ENCODE results near the gene MYH11.
"Not testable (repeated sequence)": the region's sequence is repeated elsewhere in the genome, so short reads cannot be mapped to it uniquely, and the experiment has no call there.

The MYH11 gene

DNA sequence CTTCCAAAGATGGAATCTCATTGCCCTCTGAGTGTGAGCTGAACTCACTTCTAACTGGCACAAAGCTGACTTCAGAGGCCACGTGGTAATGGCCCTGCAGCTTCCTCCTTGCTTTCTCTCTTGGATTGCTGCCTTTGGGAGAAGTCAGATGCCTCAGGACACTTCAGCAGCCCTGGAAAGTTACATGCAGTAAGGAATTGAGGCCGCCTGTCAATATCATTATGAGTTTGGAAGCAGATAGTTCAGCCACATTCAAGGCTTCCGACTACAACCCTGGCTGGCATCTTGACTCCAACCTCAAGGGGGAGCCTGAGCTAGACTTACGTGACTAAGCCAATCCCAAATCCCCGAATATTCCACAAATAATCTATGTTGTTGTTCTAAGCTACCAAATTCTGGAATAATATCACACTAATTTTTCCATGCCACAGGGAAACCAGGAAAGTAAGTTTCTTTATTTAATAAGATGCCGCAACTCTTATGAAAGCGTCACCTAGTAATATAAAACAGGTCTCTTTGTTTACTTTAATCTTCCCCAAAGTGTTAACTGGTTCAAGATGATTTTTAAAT lies 18.0 kb upstream of the MYH11 start:
- DNase-seq: no peak

DNA sequence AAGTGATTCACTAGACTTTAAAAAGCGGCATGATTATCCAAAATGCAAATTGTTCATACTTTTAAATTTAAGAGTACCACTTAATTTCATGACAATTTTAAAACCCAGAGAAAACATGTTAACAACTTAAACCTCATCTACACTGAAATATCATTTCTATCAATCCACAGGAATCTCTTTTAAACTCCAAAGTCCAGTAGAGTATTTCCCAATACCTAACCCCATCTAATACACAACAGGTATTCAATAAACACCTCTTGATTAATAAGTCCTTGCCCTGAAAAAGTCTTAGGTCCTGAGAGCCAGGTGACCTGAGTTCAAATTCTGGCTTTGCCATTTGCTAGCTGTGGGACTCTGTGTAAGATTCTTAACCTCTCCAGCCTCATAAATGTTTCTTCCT lies 16.9 kb upstream of the MYH11 start:
- no peak for DNase-seq

DNA sequence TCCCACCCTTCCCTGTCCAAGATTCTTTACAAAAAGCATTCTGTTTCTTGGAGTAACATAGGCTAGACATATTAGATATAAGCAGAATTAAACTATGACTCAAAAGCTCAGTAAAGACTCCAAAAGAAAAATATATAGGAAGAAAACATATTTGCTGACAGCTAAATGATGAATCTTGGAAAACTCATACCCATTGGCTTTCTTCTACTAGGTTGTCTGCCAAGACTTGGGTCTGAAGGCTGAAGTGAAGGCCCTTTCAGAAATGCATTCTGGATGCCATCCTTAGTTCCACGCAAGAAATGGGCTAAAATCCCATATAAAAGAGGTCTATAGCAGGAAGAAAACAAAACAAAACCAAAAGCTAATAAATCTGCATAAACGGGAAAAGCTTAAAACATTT lies 16.5 kb upstream of the MYH11 start:
- DNase-seq: no peak

DNA sequence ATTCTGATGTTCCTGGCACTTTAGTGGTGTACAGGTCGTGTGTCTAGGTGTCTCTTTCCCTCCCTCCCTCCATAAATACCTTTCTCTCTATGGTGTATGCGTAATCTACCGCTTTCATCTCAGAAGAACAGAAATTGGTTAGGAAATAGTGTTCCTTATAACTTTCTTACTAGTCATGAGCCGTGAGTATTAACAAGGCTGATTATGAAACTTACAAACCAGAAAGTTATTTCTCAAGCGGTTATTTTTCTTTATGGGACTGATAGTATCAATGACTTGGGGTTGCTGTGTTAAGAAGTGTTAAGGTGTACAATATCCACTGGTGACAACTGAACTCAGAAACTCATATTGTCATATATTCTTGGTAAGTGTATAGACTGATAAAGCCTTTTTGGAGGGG lies 13.2 kb upstream of the MYH11 start:
- DNase-seq: peak; percentile 8

DNA sequence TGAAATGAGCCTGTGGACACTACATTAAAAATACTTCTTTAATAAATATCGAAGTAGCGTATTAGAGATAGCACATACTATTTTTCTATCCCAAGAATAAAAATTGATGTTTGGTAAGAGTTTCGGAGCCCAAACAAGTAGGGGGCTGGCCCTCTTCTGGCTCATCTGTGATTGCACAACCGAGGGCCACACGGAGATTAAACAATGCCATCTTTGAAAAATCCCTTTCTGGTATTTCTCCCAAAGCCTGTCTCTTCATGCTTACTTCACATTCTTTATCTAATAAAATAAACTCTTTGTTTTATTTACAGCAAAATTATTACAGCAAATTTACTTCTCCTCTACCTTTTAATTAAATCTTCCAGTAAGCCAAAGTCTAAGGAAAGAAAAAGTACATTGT lies 9.6 kb upstream of the MYH11 start:
- no peak for DNase-seq

DNA sequence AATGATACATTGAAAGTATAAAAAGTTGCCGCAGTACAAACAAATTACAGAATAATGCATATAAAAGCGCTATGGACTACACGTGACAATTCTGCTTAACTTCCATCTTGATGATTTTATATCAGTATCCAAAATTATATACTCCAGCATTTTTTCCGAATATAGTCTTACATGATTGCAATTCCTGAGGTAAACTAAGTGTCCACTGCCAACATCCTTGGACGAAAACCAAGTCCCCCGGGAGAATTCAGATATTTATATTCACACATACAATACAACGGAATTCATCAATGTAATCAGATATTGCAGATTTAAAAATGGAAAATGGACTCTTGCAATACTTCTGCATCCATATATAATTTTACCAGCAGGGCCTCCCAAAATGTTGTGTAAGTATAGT lies 8.9 kb upstream of the MYH11 start:
- no peak for DNase-seq

DNA sequence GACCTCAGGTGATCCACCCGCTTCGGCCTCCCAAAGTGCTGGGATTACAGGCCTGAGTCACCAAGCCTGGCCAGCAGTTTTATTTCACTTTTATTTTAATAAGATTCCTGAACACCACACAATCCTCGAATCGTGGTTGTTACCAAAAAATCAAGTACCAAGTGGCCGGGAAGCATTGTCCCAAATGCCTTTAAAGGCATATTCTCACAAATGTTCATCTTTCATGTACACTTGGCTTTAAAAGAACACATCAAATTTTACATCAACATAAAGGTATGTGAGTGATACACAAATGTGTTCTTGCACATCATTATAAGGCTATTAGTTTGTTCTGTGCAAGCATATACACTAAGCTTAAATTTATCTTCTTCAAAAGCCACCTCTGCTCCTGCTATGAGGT lies 8.1 kb upstream of the MYH11 start:
- DNase-seq: no peak

DNA sequence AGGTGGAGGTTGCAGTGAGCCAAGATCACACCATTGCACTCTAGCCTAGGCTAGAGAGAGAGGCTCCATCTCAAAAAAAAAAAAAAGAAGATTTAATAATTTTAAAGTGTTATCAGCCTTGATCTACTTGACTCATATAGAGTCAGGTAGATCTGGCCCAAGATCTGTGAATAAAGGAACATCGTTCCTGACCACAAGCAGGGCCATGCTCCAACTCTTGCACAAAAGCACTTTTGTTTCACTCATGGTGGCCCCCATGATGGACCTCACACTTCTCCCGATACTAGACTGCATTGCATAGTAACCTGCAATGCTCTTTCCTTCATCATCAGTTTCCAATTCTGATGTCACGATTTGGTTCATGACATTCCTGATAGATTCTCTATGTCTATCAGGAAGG lies 5.2 kb upstream of the MYH11 start:
- DNase-seq: no peak

DNA sequence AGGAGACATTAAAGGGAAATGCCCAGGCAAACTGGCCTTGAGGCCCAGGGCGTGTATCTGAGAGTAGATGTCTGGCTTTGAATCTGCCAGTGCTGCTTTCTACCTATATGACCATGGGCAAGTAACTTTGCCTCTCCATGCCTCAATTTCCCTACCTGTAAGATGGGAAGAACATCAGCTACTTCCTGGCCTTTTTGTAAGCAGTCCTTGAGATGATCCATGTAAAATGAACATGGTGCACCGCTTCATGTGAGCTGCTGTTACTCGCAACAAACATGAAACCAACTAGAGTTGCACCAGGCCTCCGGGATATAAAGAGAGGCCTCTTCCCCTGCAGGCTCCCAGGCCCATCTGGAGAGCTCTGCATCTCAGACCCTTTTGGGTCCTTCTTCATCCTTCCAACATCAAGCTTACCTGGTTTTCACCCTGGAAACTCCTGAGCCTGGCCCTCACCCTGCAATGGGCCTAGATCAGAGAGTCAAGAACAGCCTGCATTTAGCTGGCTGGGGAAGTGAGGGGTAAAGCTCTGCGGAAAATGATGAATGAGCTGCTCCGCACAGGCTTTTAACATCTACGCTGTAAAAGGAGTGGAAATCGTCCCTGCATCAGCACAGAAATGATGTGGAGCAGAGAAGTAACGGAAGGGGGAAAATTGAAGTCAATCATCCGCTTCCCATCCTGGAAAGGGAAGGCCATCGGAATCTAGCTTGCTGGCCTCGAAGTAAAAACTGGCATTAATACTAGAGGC lies 2.3 kb upstream of the MYH11 start:
- no peak for DNase-seq

DNA sequence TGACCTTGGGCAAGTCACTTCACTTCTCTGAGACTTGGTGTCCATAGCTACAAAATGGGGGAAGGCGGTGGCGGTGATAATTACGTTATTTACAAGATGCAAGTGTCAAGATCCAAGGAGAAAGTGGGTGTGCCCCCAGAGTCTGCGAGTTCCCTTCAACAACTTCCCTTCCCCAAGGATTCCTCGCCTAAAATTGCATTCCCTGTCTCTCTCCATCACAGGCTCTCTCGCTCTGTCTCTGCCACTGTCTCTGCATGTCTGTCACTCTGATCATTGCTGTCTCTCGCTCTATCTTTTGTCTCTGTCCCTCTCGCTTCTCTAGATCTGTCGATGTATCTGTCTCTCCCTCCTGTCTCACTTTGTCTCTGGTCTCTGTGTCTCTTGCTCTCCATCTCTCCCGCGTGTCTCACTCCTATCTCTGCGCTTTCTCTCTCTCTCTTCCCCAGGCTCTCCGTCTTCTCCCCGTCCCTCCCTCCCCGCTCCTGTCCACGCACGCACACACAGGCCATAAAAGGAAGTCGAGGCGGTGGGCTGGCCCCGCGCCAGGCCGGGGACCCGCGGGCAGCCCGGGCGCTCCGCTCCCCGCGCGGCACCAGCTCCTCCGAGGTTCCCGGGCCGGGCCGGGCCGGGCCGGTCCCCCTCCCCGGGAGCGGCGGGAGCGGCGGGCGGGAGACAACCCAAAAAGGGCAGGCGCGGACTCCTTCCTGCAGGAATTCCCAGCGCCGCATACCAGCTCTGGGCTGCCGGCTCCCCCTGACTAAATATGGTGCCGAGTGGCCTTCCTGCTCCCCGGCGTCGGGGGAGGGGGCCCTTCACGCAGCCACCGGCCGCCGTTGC lies 1.1 kb upstream of the MYH11 start:
- no peak for DNase-seq

DNA sequence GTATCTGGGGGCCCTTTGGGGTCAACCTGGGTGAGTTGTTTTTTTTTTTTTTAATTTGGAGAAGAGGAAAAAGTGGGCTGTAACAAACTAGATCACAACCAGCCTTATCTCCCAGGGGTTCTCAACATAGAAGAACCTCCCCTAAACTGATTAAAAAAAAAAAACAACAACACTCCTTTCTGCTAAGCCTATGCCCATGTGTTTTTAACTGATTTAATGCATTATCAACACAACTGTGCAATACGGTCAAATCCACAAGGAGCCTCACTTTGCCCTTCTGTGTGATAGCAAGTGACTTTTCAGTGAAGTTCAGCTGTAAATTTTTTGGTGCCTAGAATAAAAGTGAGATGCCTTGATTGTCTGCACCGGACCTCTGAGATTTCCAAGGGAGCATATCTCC lies 646 bp downstream of the MYH11 start:
- no peak for DNase-seq

DNA sequence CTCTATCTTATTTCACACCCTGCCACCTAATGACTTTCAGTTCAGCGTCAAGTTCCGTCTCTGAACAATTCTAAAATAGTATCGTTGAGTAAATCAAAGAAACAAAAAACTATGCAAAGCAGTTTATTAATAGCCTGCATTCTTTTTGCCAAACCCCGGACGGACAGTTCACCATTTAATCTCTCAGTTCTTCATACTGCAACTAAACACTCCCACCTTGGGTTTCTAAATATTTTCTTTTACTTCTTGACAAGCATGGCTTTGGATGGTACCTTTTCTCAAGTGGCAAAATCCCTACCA lies 1.2 kb downstream of the MYH11 start:
- DNase-seq: no peak

DNA sequence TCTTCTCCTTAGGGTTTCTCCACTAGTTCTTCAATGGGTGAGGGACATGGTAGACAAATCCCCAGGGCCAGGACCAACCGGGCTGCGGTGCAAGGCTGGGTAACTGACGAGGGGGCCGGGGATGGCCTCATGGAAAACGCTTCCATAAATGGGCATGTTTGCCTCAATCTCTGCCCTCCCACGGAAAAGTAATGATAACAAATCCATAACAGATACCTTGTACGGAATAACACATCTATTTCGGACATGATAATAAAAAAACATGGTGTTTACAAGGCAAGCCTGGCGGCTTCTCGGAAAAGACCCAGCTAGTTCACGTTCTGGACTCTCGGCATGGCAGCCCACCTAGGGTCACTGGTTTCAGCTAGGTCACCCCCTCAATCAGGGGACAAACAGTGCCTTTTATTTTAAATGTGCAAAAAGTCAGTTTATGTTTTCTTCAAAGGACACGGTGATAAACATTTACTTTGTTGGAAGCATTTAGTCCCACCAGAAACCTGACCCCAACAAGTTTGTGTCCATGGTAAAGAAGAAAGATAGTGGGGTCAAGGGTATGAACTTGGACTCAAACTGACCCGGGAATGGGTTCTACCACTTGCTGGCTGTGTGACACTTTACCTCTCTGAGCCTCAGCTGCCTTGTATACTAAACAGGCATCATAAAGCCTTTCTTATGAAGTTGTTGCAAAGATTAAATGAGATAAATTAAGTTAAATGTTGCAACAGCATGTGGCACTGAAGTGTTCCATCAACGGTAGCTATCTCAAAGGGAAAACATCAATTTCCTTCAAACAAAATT lies 1.7 kb downstream of the MYH11 start:
- DNase-seq: no peak

DNA sequence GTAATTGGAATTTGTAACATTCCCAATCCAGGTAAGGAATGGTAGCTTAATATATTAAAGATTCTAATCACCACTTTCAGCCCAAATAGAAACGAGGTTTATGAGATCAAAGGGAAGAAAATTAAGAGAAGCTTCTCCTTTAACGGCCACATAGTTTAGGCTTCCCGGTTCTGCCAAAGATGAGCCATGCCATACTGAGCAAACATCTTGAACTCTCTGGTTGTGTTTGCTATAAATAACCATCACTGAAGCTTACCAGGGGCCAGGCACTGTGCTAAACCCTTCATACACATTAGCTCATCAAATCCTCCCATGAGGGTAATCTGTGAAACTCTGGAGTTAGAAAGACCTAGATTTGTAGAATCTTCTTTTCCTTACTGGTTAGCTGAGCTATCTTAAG lies 2.8 kb downstream of the MYH11 start:
- no peak for DNase-seq

DNA sequence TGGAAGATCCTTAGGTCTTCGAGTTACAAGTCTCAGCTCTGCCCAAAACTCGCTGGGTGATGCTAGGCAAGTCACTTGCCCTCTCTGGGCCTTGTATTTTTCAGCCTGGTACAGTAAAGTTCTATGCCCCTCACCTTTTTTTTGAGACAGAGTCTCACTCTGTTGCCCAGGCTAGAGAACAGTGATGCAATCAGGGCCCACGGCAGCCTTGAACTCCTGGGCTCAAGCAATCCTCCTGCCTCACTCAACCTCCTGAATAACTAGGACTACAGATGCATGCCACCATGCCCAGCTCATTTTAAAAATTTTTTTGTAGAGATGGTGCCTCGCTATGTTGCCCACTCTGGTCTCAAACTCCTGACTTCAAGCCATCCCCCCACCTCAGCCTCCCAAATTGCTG lies 3.8 kb downstream of the MYH11 start:
- DNase-seq: no peak

DNA sequence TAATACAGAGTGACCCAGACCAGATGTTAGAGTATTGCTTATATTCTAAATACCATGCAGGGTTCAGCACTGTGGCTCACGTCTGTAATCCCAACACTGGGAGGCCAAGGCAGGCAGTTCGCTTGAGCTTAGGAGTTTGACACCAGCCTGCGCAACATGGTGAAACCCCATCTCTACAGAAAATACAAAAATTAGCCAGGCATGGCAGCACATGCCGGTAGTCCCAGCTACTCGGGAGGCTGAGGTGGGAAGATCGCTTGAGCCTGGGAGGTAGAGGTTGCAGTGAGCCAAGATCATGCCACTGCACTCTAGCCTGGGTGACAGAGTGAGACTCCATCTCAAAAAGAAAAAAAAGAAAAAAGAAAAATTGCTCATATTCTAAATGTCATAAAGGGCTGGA lies 6.3 kb downstream of the MYH11 start:
- DNase-seq: not testable (repeated sequence)

DNA sequence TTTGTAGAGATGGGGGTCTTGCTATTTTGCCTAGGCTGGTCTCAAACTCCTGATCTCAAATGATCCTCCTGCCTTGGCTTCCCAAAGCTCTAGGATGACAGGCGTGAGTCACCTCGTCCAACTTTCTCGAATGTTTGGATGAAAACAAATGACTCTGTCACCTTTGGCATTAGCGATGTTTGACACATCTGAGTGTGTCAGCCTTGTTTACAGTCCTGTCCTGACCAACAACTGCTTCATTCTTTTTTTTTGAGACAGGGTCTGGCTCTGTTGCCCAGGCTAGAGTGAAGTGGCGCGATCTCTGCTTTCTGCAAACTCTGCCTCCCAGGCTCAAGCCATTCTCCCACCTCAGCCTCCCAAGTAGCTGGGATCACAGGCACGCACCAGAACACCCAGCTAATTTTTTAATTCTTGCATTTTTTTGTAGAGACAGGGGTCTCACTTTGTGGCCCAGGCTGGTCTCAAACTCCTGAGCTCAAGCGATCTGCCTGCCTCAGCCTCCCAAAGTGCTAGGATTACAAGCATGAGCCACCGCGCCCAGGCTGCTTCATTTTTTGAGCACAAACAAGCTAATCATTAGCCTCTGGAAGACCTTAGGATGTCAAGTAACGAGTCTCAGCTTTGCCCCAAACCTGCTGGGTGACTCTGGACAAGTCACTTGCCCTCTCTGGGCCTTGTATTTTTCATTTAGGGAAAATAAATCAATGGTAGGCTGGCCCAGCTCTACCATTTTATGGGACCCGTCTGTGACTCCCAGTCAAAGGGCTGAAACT lies 7.4 kb downstream of the MYH11 start:
- no peak for DNase-seq

DNA sequence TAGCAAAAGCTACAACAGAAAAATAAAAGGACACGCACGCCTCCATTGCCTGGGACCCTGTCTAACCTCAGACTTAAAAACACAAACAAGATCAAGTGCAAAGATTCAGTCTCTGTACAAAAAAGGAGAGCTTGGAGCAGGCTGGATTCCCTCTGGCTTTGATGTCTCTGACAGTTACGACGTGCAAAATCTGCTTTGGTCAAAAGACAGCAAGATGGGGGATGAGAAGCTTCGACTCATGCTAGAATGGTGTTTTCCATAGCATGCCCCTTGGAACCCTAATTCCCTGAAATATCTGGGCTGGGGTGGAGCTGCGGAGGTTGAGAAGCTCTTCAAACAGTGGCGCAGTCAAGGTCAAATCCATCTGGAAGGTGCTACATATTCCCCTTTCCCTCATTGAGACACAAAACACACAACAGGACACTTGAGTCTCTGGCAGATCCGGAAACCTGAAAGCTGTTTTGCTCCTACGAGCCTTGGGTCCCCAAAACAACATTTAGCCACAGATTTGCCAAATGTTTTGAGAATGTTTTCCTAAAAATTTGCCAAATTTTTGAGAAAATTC lies 9.1 kb downstream of the MYH11 start:
- no peak for DNase-seq

DNA sequence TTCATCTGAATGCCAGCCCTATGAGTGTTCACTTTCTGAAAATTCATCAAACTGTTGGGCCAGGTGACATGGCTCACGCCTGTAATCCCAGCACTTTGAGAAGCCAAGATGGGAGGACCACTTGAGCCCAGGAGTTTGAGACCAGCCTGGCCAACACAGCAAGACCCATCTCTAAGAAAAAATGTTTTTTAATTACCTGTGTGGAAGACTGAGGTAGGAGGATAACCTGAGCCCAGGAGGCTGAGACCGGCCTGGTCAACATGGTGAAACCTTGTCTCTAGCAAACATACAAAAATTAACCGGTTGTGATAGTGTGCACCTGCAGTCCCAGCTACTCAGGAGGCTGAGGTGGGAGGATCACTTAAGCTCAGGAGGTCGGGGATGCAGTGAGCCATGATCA lies 10.3 kb downstream of the MYH11 start:
- DNase-seq: no peak

DNA sequence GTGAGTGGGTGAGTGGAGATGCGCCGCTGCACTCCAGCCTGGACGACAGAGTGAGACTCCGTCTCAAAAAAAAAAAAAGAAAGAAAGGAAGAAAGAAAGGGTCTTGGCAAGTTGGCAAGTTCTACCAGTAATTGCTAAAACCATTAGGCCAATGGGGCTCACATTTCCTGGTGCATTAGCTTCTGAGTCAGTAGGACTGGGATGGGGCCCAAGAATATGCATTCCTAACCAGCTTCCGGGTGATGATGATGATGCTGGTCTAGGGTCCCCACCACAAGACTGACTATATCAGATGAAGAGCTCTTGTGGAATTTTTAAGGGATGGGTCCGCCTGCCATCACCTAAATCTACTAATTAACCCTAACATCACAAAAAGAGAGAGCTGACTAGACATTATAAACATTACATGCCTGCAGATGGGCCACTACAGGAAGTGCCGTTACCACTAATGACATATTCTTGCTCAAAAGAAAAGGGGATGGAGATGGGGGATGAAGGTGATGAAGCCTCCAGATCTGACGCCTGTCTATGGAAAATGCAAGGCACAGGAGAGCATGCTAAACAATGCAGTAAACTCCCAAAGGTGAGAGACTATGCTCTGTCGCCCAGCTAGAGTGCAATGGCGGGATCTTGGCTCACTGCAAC lies 13.1 kb downstream of the MYH11 start:
- no peak for DNase-seq

DNA sequence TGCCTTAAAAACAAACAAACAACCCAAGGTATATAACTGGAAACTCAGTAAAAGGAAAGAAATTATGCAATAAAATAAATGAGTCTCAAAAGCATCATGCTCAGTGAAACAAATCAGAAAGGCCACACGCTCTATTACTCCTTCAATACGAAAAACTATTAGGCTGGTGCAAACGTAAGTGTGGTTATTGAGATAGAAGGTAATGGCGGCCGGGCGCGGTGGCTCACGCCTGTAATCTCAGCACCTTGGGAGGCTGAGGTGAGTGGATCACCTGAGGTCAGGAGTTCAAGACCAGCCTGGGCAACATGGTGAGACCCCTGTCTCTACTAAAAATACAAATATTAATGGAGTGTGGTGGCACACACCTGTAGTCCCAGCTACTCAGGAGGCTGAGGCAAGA lies 17.6 kb downstream of the MYH11 start:
- not testable (repeated sequence) for DNase-seq

DNA sequence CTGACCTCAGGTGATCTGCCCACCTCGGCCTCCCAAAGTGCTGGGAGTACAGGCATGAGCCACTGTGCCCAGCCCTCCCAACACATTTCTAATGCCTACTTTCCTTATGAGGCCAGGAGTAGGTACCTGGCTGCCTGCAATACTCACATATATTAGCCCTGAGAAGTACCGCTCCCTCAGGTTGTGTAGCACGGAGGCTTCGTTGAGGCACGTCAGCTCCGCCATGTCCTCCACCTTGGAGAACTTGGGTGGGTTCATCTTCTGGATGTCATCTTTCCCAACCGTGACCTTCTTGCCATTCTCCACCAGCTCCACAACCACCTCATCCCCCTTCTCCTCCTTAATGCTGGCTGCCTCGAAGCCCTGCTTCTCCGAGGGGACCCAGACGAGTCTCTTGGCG lies 19.1 kb downstream of the MYH11 start:
- no peak for DNase-seq

Data from GF-D8 (cell line).